Activated T-helper 1 cell treated with anti-CD3 and anti-CD28 coated beads, Interleukin-2, amount 50 U/mL, for 16 hours (primary cell): ENCODE data around the gene MAP3K4.
A peak's percentile ranks its signal among the peaks of the same experiment; 100 is the strongest.

ENCODE experiments used
- DNase-seq, 2 donors: peaks; one replicate each; pipeline ENCODE4 v3.0.0-alpha.2; 2020; ENCODE audit warnings: low read depth in 1 of 2, low spot score in 1 of 2

MAP3K4 gene

GRCh38 chr6:160991406-160992060 is at the start of gene MAP3K4:
Gene MAP3K4 (plus strand): TSS chr6:160991769. CDS start chr6:160991932, 163 bp downstream.
- peak; percentile 57 to 71 for DNase-seq

- DNase-seq: no peak
Observed at GRCh38 chr6:160943997-160944396, 47.6 kb upstream of the MAP3K4 start.

- DNase-seq: no peak
Observed at GRCh38 chr6:160945516-160946177, 45.9 kb upstream of the MAP3K4 start.

- DNase-seq: no peak
Observed at GRCh38 chr6:160949531-160949930, 42.0 kb upstream of the MAP3K4 start.

- no peak for DNase-seq
Observed at GRCh38 chr6:160950507-160950906, 41.1 kb upstream of the MAP3K4 start.

- no peak for DNase-seq
Observed at GRCh38 chr6:160951187-160952030, 40.2 kb upstream of the MAP3K4 start.

- no peak for DNase-seq
Observed at GRCh38 chr6:160952633-160953281, 38.8 kb upstream of the MAP3K4 start.

GRCh38 chr6:160955508-160956295 is 35.9 kb upstream of the MAP3K4 start:
- DNase-seq: no peak

- no peak for DNase-seq
Observed at GRCh38 chr6:160956300-160957035, 35.1 kb upstream of the MAP3K4 start.

GRCh38 chr6:160959726-160960435 is 31.7 kb upstream of the MAP3K4 start:
- no peak for DNase-seq

- no peak for DNase-seq
Observed at GRCh38 chr6:160960839-160961238, 30.7 kb upstream of the MAP3K4 start.

GRCh38 chr6:160962835-160963623 is 28.5 kb upstream of the MAP3K4 start:
- DNase-seq: no peak

- DNase-seq: no peak
Observed at GRCh38 chr6:160963651-160964050, 27.9 kb upstream of the MAP3K4 start.

- DNase-seq: no peak
Observed at GRCh38 chr6:160965893-160966292, 25.7 kb upstream of the MAP3K4 start.

- DNase-seq: no peak
Observed at GRCh38 chr6:160966493-160967229, 24.9 kb upstream of the MAP3K4 start.

GRCh38 chr6:160967351-160967750 is 24.2 kb upstream of the MAP3K4 start:
- DNase-seq: no peak

GRCh38 chr6:160967833-160968232 is 23.7 kb upstream of the MAP3K4 start:
- no peak for DNase-seq

- no peak for DNase-seq
Observed at GRCh38 chr6:160971171-160971570, 20.4 kb upstream of the MAP3K4 start.
